IMR-90 (cell line): ENCODE measurements around the gene PHETA1. TPM values are rescaled to one million over a fixed set of nuclear protein-coding genes. Genes with fewer than 3 reads are reported as not detected.

ENCODE experiments used
- ATAC-seq: fragments of 200-7000 bp; cut with Tn5 transposase; 2 replicates; pipeline ENCODE4 v1.9.1; 2020; ENCODE audit warnings: low read depth, mild to moderate bottlenecking, moderate library complexity
- BruUV-seq: library from RNA; stranded (reverse); fragments of 400-500 nt; replicated peaks from 2 replicates; lab custom pipeline; 2021; lab: Mats Ljungman, UMichigan
- CTCF ChIA-PET: fragments of 300-600 bp; formaldehyde crosslinking; extraction: SDS; loops from one replicate; lab custom pipeline; 2021; ENCODE audit warnings: antibody characterized with exemption; lab: Yijun Ruan, JAX
- POLR2A ChIA-PET: fragments of 300-600 bp; sonication (Branson Sonifier 250); formaldehyde crosslinking; loops from one replicate; lab custom pipeline; 2022; ENCODE audit warnings: antibody characterized with exemption; ENCODE audit not compliant: unreplicated experiment; lab: Charles Lee
- DNase-seq: peaks from one replicate; pipeline ENCODE4 v3.0.0; 2013
- H2AFZ ChIP-seq: replicated peaks from 2 replicates; pipeline ENCODE3; 2013; ENCODE audit warnings: low read length, mild to moderate bottlenecking; ENCODE audit not compliant: poor library complexity
- H2AK5ac ChIP-seq: 2 replicates; pipeline ENCODE4 v1.6.1; 2013; ENCODE audit warnings: low read depth, low read length, inconsistent platforms
- H2AK9ac ChIP-seq: replicated peaks from 2 replicates; pipeline ENCODE3; 2013; ENCODE audit warnings: mild to moderate bottlenecking, low read depth, low read length, moderate library complexity; ENCODE audit not compliant: poor library complexity
- H2BK120ac ChIP-seq: 2 replicates; pipeline ENCODE4 v1.6.1; 2013; ENCODE audit warnings: low read depth, low read length, inconsistent platforms
- H2BK15ac ChIP-seq: 3 replicates; pipeline ENCODE4 v1.6.1; 2013; ENCODE audit warnings: low read depth, low read length, inconsistent platforms
- H2BK20ac ChIP-seq: 2 replicates; pipeline ENCODE4 v1.6.1; 2013; ENCODE audit warnings: low read depth, mild to moderate bottlenecking, inconsistent platforms, low read length, moderate library complexity
- H2BK5ac ChIP-seq: 2 replicates; pipeline ENCODE4 v1.6.1; 2013; ENCODE audit warnings: mild to moderate bottlenecking, low read depth, low read length, inconsistent platforms; ENCODE audit not compliant: poor library complexity, severe bottlenecking
- H3K14ac ChIP-seq: replicated peaks from 2 replicates; pipeline ENCODE4 v1.6.1; 2013; ENCODE audit warnings: low read depth, low read length, inconsistent platforms
- H3K18ac ChIP-seq: 2 replicates; pipeline ENCODE4 v1.6.1; 2013; ENCODE audit warnings: low read depth, low read length, control low read depth
- H3K23ac ChIP-seq: 2 replicates; pipeline ENCODE4 v1.6.1; 2013; ENCODE audit warnings: low read depth, low read length, inconsistent platforms
- H3K27ac ChIP-seq: 2 replicates; pipeline ENCODE4 v1.5.1; 2013; ENCODE audit warnings: mild to moderate bottlenecking, control low read depth, low read length; ENCODE audit not compliant: insufficient read depth
- H3K27me3 ChIP-seq: 2 replicates; pipeline ENCODE4 v1.6.1; 2013; ENCODE audit warnings: low read length; ENCODE audit not compliant: control insufficient read depth, insufficient read depth
- H3K36me3 ChIP-seq: 2 replicates; pipeline ENCODE4 v1.6.1; 2013; ENCODE audit warnings: low read length, mixed read lengths; ENCODE audit not compliant: control insufficient read depth, insufficient read depth
- H3K4ac ChIP-seq: 2 replicates; pipeline ENCODE4 v1.6.1; 2013; ENCODE audit warnings: low read depth, low read length, inconsistent platforms
- H3K4me1 ChIP-seq: 2 replicates; pipeline ENCODE4 v1.6.1; 2013; ENCODE audit warnings: low read length, mixed read lengths; ENCODE audit not compliant: control insufficient read depth, insufficient read depth
- H3K4me2 ChIP-seq: 2 replicates; pipeline ENCODE4 v1.6.1; 2013; ENCODE audit warnings: low read depth, mild to moderate bottlenecking, control low read depth, low read length, moderate library complexity
- H3K4me3 ChIP-seq: 2 replicates; pipeline ENCODE4 v1.5.1; 2013; ENCODE audit warnings: low read depth, mild to moderate bottlenecking, control low read depth, low read length, moderate library complexity; ENCODE audit not compliant: insufficient read depth
- H3K56ac ChIP-seq: 2 replicates; pipeline ENCODE4 v1.6.1; 2013; ENCODE audit warnings: low read length, inconsistent platforms; ENCODE audit not compliant: insufficient read depth; ENCODE audit errors: extremely low read depth
- H3K79me1 ChIP-seq, 2 experiments: 2 replicates each; pipeline ENCODE4 v1.6.1; 2013; ENCODE audit warnings: low read length in 2 of 2, inconsistent platforms in 1 of 2, low read depth in 1 of 2
- H3K9ac ChIP-seq: 2 replicates; pipeline ENCODE4 v1.6.1; 2013; ENCODE audit warnings: low read depth, low read length, control low read depth
- H3K9me1 ChIP-seq: 2 replicates; pipeline ENCODE4 v1.6.1; 2013; ENCODE audit warnings: low read length, inconsistent platforms; ENCODE audit not compliant: insufficient read depth
- H3K9me3 ChIP-seq: 2 replicates; pipeline ENCODE4 v1.6.1; 2013; ENCODE audit warnings: low read length; ENCODE audit not compliant: control insufficient read depth, insufficient read depth
- H4K20me1 ChIP-seq: 2 replicates; pipeline ENCODE4 v1.6.1; 2013; ENCODE audit warnings: low read length, inconsistent platforms; ENCODE audit not compliant: insufficient read depth
- H4K5ac ChIP-seq: 2 replicates; pipeline ENCODE4 v1.6.1; 2013; ENCODE audit warnings: mild to moderate bottlenecking, low read depth, low read length, control low read depth
- H4K8ac ChIP-seq, 2 experiments: 2 replicates each; pipeline ENCODE4 v1.6.1; 2013; ENCODE audit warnings: low read depth in 2 of 2, low read length in 2 of 2, control low read depth in 1 of 2, inconsistent platforms in 1 of 2
- H4K91ac ChIP-seq: 2 replicates; pipeline ENCODE4 v1.6.1; 2013; ENCODE audit warnings: low read depth, low read length, inconsistent platforms; ENCODE audit not compliant: insufficient read depth
- BHLHE40 ChIP-seq: fragments of 150-350 bp; IDR thresholded peaks from 2 replicates; pipeline ENCODE4 v1.6.1; 2016; ENCODE audit warnings: mild to moderate bottlenecking, low read depth, low read length
- ELK1 ChIP-seq: fragments of 150-350 bp; IDR thresholded peaks from 2 replicates; pipeline ENCODE4 v1.6.1; 2016; ENCODE audit warnings: low read depth, mild to moderate bottlenecking, low read length, moderate library complexity, borderline replicate concordance
- MAZ ChIP-seq: IDR thresholded peaks from 2 replicates; pipeline ENCODE4 v1.6.1; 2012; ENCODE audit warnings: low read depth, mild to moderate bottlenecking, low read length, improper control_type of control experiment, moderate library complexity, borderline replicate concordance
- RAD21 ChIP-seq: IDR thresholded peaks from 2 replicates; pipeline ENCODE4 v1.6.1; 2012; ENCODE audit warnings: low read length, improper control_type of control experiment
- RCOR1 ChIP-seq: IDR thresholded peaks from 2 replicates; pipeline ENCODE4 v1.6.1; 2012; ENCODE audit warnings: mild to moderate bottlenecking, low read length, improper control_type of control experiment; ENCODE audit not compliant: insufficient replicate concordance
- RFX5 ChIP-seq: IDR thresholded peaks from 2 replicates; pipeline ENCODE4 v1.8.0; 2012; ENCODE audit warnings: low read depth, mild to moderate bottlenecking, low read length, moderate library complexity
- SMC3 ChIP-seq: fragments of 150-350 bp; IDR thresholded peaks from 2 replicates; pipeline ENCODE4 v1.6.1; 2016; ENCODE audit warnings: low read depth, mild to moderate bottlenecking, antibody characterized with exemption, low read length, moderate library complexity
- USF2 ChIP-seq: fragments of 150-350 bp; IDR thresholded peaks from 2 replicates; pipeline ENCODE4 v1.6.1; 2017; ENCODE audit warnings: mild to moderate bottlenecking, antibody characterized with exemption, low read length, low read depth
- WGBS, 2 experiments: methylation state at CpG; one replicate each; pipeline versions ENCODE4 v1.1.5 to v1.1.7; 2013; ENCODE audit warnings: missing lambda C conversion rate in 2 of 2; ENCODE audit not compliant: insufficient read length in 1 of 2; ENCODE audit errors: extremely low coverage in 2 of 2; 5-methylcytosine and 5-hydroxymethylcytosine counted together
- dilution Hi-C: fragments of 300-500 bp; cut with HindIII; formaldehyde crosslinking; loops from one replicate; pipeline ENCODE4 v1.14.3; 2018; ENCODE audit warnings: low sequenced_read_pairs; ENCODE audit not compliant: unreplicated experiment
- in situ Hi-C: fragments of 300-500 bp; cut with MboI; formaldehyde crosslinking; loops from 3 replicates; pipeline ENCODE4 v1.14.3; 2019; ENCODE audit warnings: low sequenced_read_pairs, inconsistent platforms, mixed read lengths
- intact Hi-C: fragments of 100-400 bp; cut with micrococcal nuclease; formaldehyde crosslinking; loops from 2 replicates; pipeline ENCODE4 v1.10.0; 2022
- polyA plus RNA-seq, 3 experiments: library from polyadenylated mRNA; depleted of rRNA; stranded (reverse); fragments of >200 nt; gene quantifications; 2 replicates each; pipeline ENCODE4 v1.2.3, GENCODE V29; 2012; ENCODE audit warnings: low replicate concordance in 1 of 3
- total RNA-seq: library from RNA; depleted of rRNA; stranded (reverse); fragments of >200 nt; gene quantifications from 2 replicates; pipeline ENCODE4 v1.2.3, GENCODE V29; 2012

PHETA1 gene
- total and polyA plus RNA-seq, 2 of the 4 experiments (the other 2 are of a cell fraction), result 3.2 to 6.6 TPM

GRCh38 chr12:111318450-111318849 is 50.4 kb downstream of the PHETA1 start:
- Histone ChIP-seq H3K4ac (no peak overlapping the region), H4K20me1 (no peaks in the 10 kb centered on the region), H3K9me1 (no peaks in the 10 kb centered on the region), H3K27me3 (peaks cover 9% of the 10 kb centered on the region), H3K9me3 (no peaks in the 10 kb centered on the region), H4K91ac (no peak overlapping the region), H3K18ac (no peak overlapping the region), H2AFZ (no peak overlapping the region), H4K8ac (no peak overlapping the region), H3K9ac (no peak overlapping the region), H2AK9ac (no peak overlapping the region), H3K79me1 (no peaks in the 10 kb centered on the region), H3K4me3 (no peak overlapping the region), H2BK5ac (no peak overlapping the region), H3K36me3 (no peaks in the 10 kb centered on the region), H2BK20ac (no peak overlapping the region), H3K14ac (no peak overlapping the region), H2BK120ac (no peak overlapping the region), H3K23ac (no peak overlapping the region), H3K4me2 (no peak overlapping the region), H3K27ac (no peak overlapping the region), H2BK15ac (no peak overlapping the region), H3K56ac (no peak overlapping the region), H3K4me1 (no peaks in the 10 kb centered on the region), H2AK5ac (no peak overlapping the region), H4K5ac (no peak overlapping the region)
- intact Hi-C loops, result no loop called here
- dilution Hi-C loops, result no loop called here
- in situ Hi-C loops, result loop anchor here (10.0 kb wide), 1 partner anchor 384 kb away; no protein-coding TSS in a partner anchor
- ChIA-PET CTCF (no interaction called here), POLR2A (no interaction called here)
- no peak for DNase-seq
- BruUV-seq, result no TSS peak
- no peak for TF ChIP-seq USF2
- no peak for TF ChIP-seq RFX5
- no peak for TF ChIP-seq SMC3
- no peak for TF ChIP-seq MAZ
- no peak for TF ChIP-seq RCOR1
- no peak for TF ChIP-seq RAD21
- TF ChIP-seq ELK1, result no peak
- TF ChIP-seq BHLHE40, result no peak
- ATAC-seq, result no peak
- 66% methylated on average over 3 of the region's 6 CpGs; no CpG with 5 or more reads in 1 of the 2 experiments for WGBS, 2 experiments
